ENCODE results near the gene PPP1R3G. TPM values are rescaled to one million over a fixed set of nuclear protein-coding genes. Genes with fewer than 3 reads are reported as not detected.

The PPP1R3G gene
- total and polyA plus RNA-seq, 2 of the 13 experiments (the other 11 are each of a cell fraction or from before 2014, with no cell fraction given): 1.2 to 1.3 TPM

GRCh38 chr6:5061152-5061551 lies 24.0 kb upstream of the PPP1R3G start (continued):
- TF ChIP-seq ZNF503 (CRISPR knock-in tag; IDR thresholded peaks at IDR 0.05) (no peak), LCORL (IDR thresholded peaks at IDR 0.05) (no peak), LCORL (CRISPR knock-in tag; IDR thresholded peaks at IDR 0.05) (peak; percentile 71; the same call in 1 of the 2 replicates), ZNF724P (CRISPR knock-in tag; IDR thresholded peaks at IDR 0.05; ENCODE audit: borderline replicate concordance) (no peak), REPIN1 (CRISPR knock-in tag; IDR thresholded peaks at IDR 0.05; ENCODE audit: borderline replicate concordance, low read depth) (no peak), MEIS1 (CRISPR knock-in tag; IDR thresholded peaks at IDR 0.05; ENCODE audit: borderline replicate concordance) (peak; percentile 74), HDAC2 (CRISPR knock-in tag; IDR thresholded peaks at IDR 0.05) (peak; percentile 60; the same call in 1 of the 2 replicates), RNF2 (conservative IDR thresholded peaks at IDR 0.05; ENCODE audit: low read depth) (no peak), ZNF276 (CRISPR knock-in tag; IDR thresholded peaks at IDR 0.05; ENCODE audit: low read depth) (no peak), SOX13 (IDR thresholded peaks at IDR 0.05) (0 out of 2 replicates have a peak, but pooled peaks have one; percentile 22), SOX13 (CRISPR knock-in tag; conservative IDR thresholded peaks at IDR 0.05 in 1 of 2, IDR thresholded peaks at IDR 0.05 in 1 of 2) (peak in 1 of 2 experiments; percentile 85; a peak in 2 of 4 replicates), NR2F1 (CRISPR knock-in tag; IDR thresholded peaks at IDR 0.05) (0 out of 4 replicates have a peak, but pooled peaks of 1 of the 2 experiments have one; percentile 42), SP5 (CRISPR knock-in tag; IDR thresholded peaks at IDR 0.05; ENCODE audit: borderline replicate concordance, low read depth) (peak; percentile 19; the same call in 1 of the 2 replicates), TFE3 (CRISPR knock-in tag; IDR thresholded peaks at IDR 0.05) (peak; percentile 49; the same call in 1 of the 2 replicates), SRY (CRISPR knock-in tag; IDR thresholded peaks at IDR 0.05) (no peak), HNF4A (CRISPR knock-in tag; IDR thresholded peaks at IDR 0.05) (peak; percentile 77), TGIF2 (CRISPR knock-in tag; IDR thresholded peaks at IDR 0.05) (peak; percentile 94), NCOA5 (CRISPR knock-in tag; IDR thresholded peaks at IDR 0.05) (no peak), NFKB2 (CRISPR knock-in tag; IDR thresholded peaks at IDR 0.05; ENCODE audit: borderline replicate concordance) (no peak), ARNTL (CRISPR knock-in tag; IDR thresholded peaks at IDR 0.05) (peak; percentile 87), ZNF740 (CRISPR knock-in tag; IDR thresholded peaks at IDR 0.05) (no peak)
- TF ChIP-seq, protein P1, sequence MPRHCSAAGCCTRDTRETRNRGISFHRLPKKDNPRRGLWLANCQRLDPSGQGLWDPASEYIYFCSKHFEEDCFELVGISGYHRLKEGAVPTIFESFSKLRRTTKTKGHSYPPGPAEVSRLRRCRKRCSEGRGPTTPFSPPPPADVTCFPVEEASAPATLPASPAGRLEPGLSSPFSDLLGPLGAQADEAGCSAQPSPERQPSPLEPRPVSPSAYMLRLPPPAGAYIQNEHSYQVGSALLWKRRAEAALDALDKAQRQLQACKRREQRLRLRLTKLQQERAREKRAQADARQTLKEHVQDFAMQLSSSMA (CRISPR knock-in tag; IDR thresholded peaks at IDR 0.05): no peak
- TF ChIP-seq, protein P2, sequence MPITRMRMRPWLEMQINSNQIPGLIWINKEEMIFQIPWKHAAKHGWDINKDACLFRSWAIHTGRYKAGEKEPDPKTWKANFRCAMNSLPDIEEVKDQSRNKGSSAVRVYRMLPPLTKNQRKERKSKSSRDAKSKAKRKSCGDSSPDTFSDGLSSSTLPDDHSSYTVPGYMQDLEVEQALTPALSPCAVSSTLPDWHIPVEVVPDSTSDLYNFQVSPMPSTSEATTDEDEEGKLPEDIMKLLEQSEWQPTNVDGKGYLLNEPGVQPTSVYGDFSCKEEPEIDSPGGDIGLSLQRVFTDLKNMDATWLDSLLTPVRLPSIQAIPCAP (CRISPR knock-in tag; IDR thresholded peaks at IDR 0.05; ENCODE audit: low read depth): no peak
- TF ChIP-seq, protein P3, sequence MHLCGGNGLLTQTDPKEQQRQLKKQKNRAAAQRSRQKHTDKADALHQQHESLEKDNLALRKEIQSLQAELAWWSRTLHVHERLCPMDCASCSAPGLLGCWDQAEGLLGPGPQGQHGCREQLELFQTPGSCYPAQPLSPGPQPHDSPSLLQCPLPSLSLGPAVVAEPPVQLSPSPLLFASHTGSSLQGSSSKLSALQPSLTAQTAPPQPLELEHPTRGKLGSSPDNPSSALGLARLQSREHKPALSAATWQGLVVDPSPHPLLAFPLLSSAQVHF (CRISPR knock-in tag; IDR thresholded peaks at IDR 0.05): no peak
